ENCODE results near the gene PIGQ.

DNA sequence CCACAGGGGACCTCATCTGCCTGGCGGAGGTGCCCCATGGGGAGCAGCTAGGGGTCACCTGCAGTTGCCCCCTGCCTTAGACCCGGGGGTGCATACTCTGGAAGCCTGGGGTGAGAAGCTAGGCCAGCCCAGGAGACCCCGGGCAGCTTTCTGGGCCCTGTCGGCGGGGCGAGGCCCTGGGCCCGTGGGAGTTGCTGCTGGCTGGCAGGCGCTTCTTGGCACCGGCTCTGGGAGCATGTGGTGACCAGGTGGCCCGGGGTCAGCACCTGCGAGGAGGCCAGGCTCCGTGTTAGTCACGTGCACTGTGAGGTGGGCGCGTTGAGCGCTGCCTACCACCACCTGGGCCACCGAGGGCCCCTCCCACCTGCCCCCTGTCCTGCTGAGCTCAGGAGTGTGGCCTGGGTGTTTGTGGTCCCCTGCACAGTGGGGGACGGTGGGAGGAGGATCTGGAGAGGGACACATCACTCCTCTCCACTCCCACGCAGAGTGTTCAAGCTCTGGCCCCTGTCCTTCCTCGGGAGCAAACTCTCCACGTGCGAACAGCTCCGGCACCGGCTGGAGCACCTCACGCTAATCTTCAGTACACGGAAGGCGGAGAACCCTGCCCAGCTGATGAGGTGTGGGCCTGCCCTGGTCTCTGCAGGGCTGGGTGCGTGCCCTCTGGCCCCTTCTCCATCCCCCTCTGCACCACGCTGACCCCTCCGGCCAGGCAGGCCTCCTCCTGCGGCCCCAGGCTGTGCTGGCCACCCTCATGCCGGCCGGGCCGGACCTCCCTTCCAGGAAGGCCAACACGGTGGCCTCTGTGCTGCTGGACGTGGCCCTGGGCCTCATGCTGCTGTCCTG lies 5.8 kb downstream of the PIGQ start:
- TF ChIP-seq CTCF (IDR thresholded peaks at IDR 0.05) (no peak), TCF7L2 (IDR thresholded peaks at IDR 0.05; ENCODE audit: low read depth, low read length) (no peak), SIN3A (IDR thresholded peaks at IDR 0.05; ENCODE audit: borderline replicate concordance, insufficient read depth, low read depth, low read length) (no peak)
- TF ChIP-seq, protein P1, sequence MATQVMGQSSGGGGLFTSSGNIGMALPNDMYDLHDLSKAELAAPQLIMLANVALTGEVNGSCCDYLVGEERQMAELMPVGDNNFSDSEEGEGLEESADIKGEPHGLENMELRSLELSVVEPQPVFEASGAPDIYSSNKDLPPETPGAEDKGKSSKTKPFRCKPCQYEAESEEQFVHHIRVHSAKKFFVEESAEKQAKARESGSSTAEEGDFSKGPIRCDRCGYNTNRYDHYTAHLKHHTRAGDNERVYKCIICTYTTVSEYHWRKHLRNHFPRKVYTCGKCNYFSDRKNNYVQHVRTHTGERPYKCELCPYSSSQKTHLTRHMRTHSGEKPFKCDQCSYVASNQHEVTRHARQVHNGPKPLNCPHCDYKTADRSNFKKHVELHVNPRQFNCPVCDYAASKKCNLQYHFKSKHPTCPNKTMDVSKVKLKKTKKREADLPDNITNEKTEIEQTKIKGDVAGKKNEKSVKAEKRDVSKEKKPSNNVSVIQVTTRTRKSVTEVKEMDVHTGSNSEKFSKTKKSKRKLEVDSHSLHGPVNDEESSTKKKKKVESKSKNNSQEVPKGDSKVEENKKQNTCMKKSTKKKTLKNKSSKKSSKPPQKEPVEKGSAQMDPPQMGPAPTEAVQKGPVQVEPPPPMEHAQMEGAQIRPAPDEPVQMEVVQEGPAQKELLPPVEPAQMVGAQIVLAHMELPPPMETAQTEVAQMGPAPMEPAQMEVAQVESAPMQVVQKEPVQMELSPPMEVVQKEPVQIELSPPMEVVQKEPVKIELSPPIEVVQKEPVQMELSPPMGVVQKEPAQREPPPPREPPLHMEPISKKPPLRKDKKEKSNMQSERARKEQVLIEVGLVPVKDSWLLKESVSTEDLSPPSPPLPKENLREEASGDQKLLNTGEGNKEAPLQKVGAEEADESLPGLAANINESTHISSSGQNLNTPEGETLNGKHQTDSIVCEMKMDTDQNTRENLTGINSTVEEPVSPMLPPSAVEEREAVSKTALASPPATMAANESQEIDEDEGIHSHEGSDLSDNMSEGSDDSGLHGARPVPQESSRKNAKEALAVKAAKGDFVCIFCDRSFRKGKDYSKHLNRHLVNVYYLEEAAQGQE (IDR thresholded peaks at IDR 0.05; ENCODE audit: insufficient read depth in 1 of 2, low read depth in 2 of 2, low read length in 1 of 2), result no peak
